PC-9 (cell line): ENCODE results near the gene WDR27.

Experiments used
- EZH2 ChIP-seq: fragments of 200-600 bp; sonication (generic); IDR thresholded peaks from 2 replicates; pipeline ENCODE4 v1.8.0; 2017; ENCODE audit warnings: antibody characterized with exemption, low read depth
- TF ChIP-seq, protein P1 (sequence below): fragments of 200-600 bp; sonication (generic); conservative IDR thresholded peaks from 2 replicates; pipeline ENCODE4 v1.6.1; 2017; ENCODE audit warnings: mixed run types, antibody characterized with exemption, mild to moderate bottlenecking, moderate library complexity

DNA sequence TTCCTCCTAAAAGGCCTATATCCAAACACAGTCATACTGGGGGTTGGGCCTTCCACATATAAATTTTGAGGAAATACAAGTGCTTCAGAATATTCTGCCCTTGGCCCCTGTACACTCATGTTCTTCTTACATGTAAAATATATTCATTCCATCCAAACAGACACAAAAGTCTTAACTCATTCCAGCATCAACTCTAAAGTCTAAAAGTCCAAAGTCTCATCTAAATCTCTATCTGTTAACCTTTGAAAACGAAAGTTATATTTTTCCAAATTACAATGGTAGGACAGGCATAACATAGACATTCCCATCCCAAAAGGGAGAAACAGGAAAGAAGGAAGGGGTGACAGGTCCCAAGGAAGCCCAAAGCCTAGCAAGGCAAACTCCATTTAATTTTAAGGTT, 232.8 kb downstream of the WDR27 start:
- TF ChIP-seq, protein P1, sequence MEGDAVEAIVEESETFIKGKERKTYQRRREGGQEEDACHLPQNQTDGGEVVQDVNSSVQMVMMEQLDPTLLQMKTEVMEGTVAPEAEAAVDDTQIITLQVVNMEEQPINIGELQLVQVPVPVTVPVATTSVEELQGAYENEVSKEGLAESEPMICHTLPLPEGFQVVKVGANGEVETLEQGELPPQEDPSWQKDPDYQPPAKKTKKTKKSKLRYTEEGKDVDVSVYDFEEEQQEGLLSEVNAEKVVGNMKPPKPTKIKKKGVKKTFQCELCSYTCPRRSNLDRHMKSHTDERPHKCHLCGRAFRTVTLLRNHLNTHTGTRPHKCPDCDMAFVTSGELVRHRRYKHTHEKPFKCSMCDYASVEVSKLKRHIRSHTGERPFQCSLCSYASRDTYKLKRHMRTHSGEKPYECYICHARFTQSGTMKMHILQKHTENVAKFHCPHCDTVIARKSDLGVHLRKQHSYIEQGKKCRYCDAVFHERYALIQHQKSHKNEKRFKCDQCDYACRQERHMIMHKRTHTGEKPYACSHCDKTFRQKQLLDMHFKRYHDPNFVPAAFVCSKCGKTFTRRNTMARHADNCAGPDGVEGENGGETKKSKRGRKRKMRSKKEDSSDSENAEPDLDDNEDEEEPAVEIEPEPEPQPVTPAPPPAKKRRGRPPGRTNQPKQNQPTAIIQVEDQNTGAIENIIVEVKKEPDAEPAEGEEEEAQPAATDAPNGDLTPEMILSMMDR = no peak
- TF ChIP-seq EZH2 = no peak
